Neural cell (in vitro differentiated cells): ENCODE results near the gene AMFR. TPM values are rescaled to one million over a fixed set of nuclear protein-coding genes. Genes with fewer than 3 reads are reported as not detected.

ENCODE experiments used
- H2AFZ ChIP-seq: fragments of 200-600, 300-800 bp; sonication (generic), shearing (Covaris generic); 2 replicates; pipeline ENCODE4 v1.6.0; 2014; ENCODE audit warnings: low read depth, mild to moderate bottlenecking, antibody characterized with exemption, low read length, moderate library complexity
- H3F3A ChIP-seq: fragments of 200-600 bp; shearing (Covaris generic); 2 replicates; pipeline ENCODE4 v1.6.1; 2016; ENCODE audit warnings: mild to moderate bottlenecking, moderate library complexity, mixed read lengths, antibody characterized with exemption, low read length; ENCODE audit not compliant: insufficient read depth, poor library complexity, severe bottlenecking
- H3K27ac ChIP-seq: fragments of 200-600, 300-800 bp; sonication (generic), shearing (Covaris generic); 2 replicates; pipeline ENCODE4 v1.5.1; 2014; ENCODE audit warnings: mild to moderate bottlenecking, low read length, moderate library complexity
- H3K27me3 ChIP-seq: fragments of 300-800, 200-600 bp; sonication (generic), shearing (Covaris generic); 2 replicates; pipeline ENCODE4 v1.6.0; 2014; ENCODE audit warnings: mild to moderate bottlenecking, low read depth, low read length, moderate library complexity; ENCODE audit not compliant: insufficient read depth
- H3K36me3 ChIP-seq: fragments of 300-800, 200-600 bp; sonication (generic), shearing (Covaris generic); 2 replicates; pipeline ENCODE4 v1.5.1; 2014; ENCODE audit warnings: mild to moderate bottlenecking, antibody characterized with exemption, low read length, moderate library complexity; ENCODE audit not compliant: insufficient read depth
- H3K4me2 ChIP-seq: fragments of 300-800, 200-600 bp; sonication (generic), shearing (Covaris generic); 2 replicates; pipeline ENCODE4 v1.6.0; 2014; ENCODE audit warnings: mild to moderate bottlenecking, low read length
- H3K4me3 ChIP-seq: fragments of 300-800, 200-600 bp; sonication (generic), shearing (Covaris generic); 2 replicates; pipeline ENCODE4 v1.5.1; 2014; ENCODE audit warnings: mild to moderate bottlenecking, low read length, moderate library complexity
- H3K79me2 ChIP-seq: fragments of 200-600 bp; shearing (Covaris generic); replicated peaks from 2 replicates; pipeline ENCODE4 v1.6.0; 2014; ENCODE audit warnings: mild to moderate bottlenecking, low read length, moderate library complexity; ENCODE audit not compliant: insufficient read depth
- H3K9ac ChIP-seq: fragments of 300-800, 200-600 bp; sonication (generic), shearing (Covaris generic); 2 replicates; pipeline ENCODE4 v1.6.1; 2016; ENCODE audit warnings: mild to moderate bottlenecking, low read length, mixed read lengths
- H3K9me2 ChIP-seq: fragments of 200-600 bp; shearing (Covaris generic); 2 replicates; pipeline ENCODE4 v1.6.1; 2016; ENCODE audit warnings: mild to moderate bottlenecking, low read length, mixed read lengths; ENCODE audit not compliant: insufficient read depth
- H3K9me3 ChIP-seq: fragments of 200-600, 300-800 bp; sonication (generic), shearing (Covaris generic); 2 replicates; pipeline ENCODE4 v1.6.1; 2016; ENCODE audit warnings: mild to moderate bottlenecking, mixed run types, low read length, moderate library complexity, mixed read lengths
- H4K20me1 ChIP-seq: fragments of 200-600 bp; shearing (Covaris generic); 2 replicates; pipeline ENCODE4 v1.6.1; 2016; ENCODE audit warnings: mild to moderate bottlenecking, mixed run types; ENCODE audit not compliant: insufficient read depth
- EP300 ChIP-seq: fragments of 450-650 bp; conservative IDR thresholded peaks from 2 replicates; pipeline ENCODE4 v1.6.1; 2014; ENCODE audit warnings: antibody characterized with exemption, mild to moderate bottlenecking, moderate library complexity; ENCODE audit not compliant: poor library complexity, severe bottlenecking
- EZH2 ChIP-seq: fragments of 200-600, 300-800 bp; shearing (Covaris generic), sonication (generic); IDR thresholded peaks from 2 replicates; pipeline ENCODE4 v1.6.1; 2014; ENCODE audit warnings: antibody characterized with exemption, low read length, borderline replicate concordance, mild to moderate bottlenecking; ENCODE audit not compliant: insufficient read depth, poor library complexity, severe bottlenecking
- MXI1 ChIP-seq: fragments of 450-650 bp; conservative IDR thresholded peaks from 2 replicates; pipeline ENCODE4 v1.6.1; 2014; ENCODE audit warnings: antibody characterized with exemption, mild to moderate bottlenecking; ENCODE audit not compliant: poor library complexity, severe bottlenecking
- POLR2AphosphoS5 ChIP-seq: IDR thresholded peaks from 2 replicates; pipeline ENCODE4 v1.6.1; 2012
- RAD21 ChIP-seq: fragments of 450-650 bp; conservative IDR thresholded peaks from 2 replicates; pipeline ENCODE4 v1.6.1; 2014; ENCODE audit warnings: antibody characterized with exemption, mild to moderate bottlenecking, moderate library complexity
- SMC3 ChIP-seq: fragments of 450-650 bp; conservative IDR thresholded peaks from 2 replicates; pipeline ENCODE4 v1.6.1; 2014; ENCODE audit warnings: antibody characterized with exemption, mild to moderate bottlenecking, moderate library complexity; ENCODE audit not compliant: poor library complexity
- TAF1 ChIP-seq: IDR thresholded peaks from 2 replicates; pipeline ENCODE4 v1.6.1; 2012; ENCODE audit warnings: low read depth
- polyA plus RNA-seq: library from polyadenylated mRNA; depleted of rRNA; stranded (reverse); fragments of >200 nt; gene quantifications from 2 replicates; pipeline ENCODE4 v1.2.3, GENCODE V29; 2014
- TF ChIP-seq, protein P1 (sequence below): IDR thresholded peaks from 2 replicates; pipeline ENCODE4 v1.6.1; 2012; ENCODE audit warnings: borderline replicate concordance
- TF ChIP-seq, protein P2 (sequence below): fragments of 450-650 bp; IDR thresholded peaks from 2 replicates; pipeline ENCODE4 v1.5.1; 2014; ENCODE audit warnings: antibody characterized with exemption, mild to moderate bottlenecking, moderate library complexity; ENCODE audit not compliant: poor library complexity, severe bottlenecking

The AMFR gene
- polyA plus RNA-seq, 1 donor from 2014 or later, result 101 TPM

DNA sequence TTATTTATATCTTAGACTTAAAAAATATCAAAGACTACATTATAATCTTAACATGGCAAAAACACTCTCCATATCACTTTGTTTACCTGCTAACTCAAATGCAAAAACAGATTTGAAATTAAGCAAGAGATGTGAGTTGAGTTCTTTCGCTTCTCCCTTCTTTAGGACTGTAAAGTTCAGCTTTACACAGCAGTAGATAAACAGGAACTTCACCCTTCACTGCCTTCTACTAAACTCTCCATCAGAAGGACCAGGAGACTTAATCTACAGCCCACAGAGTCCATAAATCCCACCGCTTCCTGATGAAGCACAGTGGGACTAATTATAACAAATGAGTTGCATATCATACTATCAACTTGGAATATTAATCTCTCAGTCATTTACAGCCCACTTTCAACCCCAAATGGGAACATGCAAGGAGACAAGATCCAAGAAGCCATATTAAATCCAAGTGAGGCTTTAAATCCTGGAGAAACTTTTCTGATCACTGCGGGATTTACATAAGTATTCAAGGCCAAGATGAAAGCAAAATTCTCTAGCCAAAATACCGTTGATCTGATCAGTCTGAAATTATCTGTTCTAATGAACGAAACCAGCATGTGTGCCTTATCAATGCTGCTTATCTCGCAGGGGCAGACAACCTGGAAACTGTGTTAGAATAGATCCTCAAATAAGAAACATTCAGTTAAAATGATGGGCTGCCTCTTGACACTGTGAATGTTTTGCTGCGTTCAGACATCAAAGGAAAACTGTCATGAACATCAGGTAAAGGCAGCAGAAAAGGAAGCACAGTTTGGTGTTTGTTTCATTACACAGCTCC is 1.6 kb downstream of the AMFR start:
- H3K9me2 ChIP-seq, result no peaks in the 10 kb centered on the region
- H3K9ac ChIP-seq, result peak overlapping the region; percentile 80
- TF ChIP-seq POLR2AphosphoS5 (no peak), TAF1 (no peak), EP300 (no peak), RAD21 (no peak), EZH2 (no peak), MXI1 (no peak), SMC3 (no peak)
- TF ChIP-seq, protein P1, sequence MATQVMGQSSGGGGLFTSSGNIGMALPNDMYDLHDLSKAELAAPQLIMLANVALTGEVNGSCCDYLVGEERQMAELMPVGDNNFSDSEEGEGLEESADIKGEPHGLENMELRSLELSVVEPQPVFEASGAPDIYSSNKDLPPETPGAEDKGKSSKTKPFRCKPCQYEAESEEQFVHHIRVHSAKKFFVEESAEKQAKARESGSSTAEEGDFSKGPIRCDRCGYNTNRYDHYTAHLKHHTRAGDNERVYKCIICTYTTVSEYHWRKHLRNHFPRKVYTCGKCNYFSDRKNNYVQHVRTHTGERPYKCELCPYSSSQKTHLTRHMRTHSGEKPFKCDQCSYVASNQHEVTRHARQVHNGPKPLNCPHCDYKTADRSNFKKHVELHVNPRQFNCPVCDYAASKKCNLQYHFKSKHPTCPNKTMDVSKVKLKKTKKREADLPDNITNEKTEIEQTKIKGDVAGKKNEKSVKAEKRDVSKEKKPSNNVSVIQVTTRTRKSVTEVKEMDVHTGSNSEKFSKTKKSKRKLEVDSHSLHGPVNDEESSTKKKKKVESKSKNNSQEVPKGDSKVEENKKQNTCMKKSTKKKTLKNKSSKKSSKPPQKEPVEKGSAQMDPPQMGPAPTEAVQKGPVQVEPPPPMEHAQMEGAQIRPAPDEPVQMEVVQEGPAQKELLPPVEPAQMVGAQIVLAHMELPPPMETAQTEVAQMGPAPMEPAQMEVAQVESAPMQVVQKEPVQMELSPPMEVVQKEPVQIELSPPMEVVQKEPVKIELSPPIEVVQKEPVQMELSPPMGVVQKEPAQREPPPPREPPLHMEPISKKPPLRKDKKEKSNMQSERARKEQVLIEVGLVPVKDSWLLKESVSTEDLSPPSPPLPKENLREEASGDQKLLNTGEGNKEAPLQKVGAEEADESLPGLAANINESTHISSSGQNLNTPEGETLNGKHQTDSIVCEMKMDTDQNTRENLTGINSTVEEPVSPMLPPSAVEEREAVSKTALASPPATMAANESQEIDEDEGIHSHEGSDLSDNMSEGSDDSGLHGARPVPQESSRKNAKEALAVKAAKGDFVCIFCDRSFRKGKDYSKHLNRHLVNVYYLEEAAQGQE, result no peak
- TF ChIP-seq, protein P2, sequence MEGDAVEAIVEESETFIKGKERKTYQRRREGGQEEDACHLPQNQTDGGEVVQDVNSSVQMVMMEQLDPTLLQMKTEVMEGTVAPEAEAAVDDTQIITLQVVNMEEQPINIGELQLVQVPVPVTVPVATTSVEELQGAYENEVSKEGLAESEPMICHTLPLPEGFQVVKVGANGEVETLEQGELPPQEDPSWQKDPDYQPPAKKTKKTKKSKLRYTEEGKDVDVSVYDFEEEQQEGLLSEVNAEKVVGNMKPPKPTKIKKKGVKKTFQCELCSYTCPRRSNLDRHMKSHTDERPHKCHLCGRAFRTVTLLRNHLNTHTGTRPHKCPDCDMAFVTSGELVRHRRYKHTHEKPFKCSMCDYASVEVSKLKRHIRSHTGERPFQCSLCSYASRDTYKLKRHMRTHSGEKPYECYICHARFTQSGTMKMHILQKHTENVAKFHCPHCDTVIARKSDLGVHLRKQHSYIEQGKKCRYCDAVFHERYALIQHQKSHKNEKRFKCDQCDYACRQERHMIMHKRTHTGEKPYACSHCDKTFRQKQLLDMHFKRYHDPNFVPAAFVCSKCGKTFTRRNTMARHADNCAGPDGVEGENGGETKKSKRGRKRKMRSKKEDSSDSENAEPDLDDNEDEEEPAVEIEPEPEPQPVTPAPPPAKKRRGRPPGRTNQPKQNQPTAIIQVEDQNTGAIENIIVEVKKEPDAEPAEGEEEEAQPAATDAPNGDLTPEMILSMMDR, result no peak
- H2AFZ ChIP-seq, result no peak overlapping the region
- no peaks in the 10 kb centered on the region for H3K27me3 ChIP-seq
- H3K4me2 ChIP-seq, result peak overlapping the region; percentile 64
- no peaks in the 10 kb centered on the region for H3K9me3 ChIP-seq
- H3F3A ChIP-seq, result no peaks in the 10 kb centered on the region
- H3K79me2 ChIP-seq, result peaks cover 36% of the 10 kb centered on the region
- no peaks in the 10 kb centered on the region for H3K36me3 ChIP-seq
- peak overlapping the region; percentile 67 for H3K4me3 ChIP-seq
- H4K20me1 ChIP-seq, result peaks cover 5% of the 10 kb centered on the region
- peak overlapping the region; percentile 33 for H3K27ac ChIP-seq

DNA sequence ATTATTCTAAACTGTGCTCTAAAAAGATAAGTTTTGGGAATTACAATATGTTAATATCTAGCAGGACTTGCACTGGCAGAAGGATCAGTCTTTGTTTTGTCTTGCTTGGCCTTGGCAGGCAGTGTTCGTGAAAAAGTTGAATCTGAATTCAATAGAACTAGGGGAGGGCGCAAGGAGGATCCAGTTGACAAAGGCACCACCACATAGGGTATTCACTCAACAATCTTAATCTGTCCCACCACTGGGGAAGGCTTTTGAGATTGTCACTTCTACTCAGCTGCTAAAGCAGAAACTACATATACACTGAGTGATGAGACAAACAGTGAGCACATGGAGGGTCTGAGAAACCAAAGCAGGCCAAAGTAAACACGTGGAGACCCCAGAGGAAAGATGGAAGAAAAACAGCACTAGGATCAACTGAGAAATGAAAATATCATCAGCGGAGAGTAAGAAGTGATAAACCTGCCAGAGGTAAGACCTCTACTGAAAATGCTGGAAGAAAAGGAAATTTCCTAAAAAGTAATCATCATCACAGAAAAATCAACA is 2.4 kb downstream of the AMFR start:
- Histone ChIP-seq H3K9ac (no peak overlapping the region), H4K20me1 (peaks cover 5% of the 10 kb centered on the region)
- TF ChIP-seq, protein P2, result no peak
- TF ChIP-seq, protein P1, result no peak
- no peak for TF ChIP-seq RAD21
- TF ChIP-seq MXI1, result no peak
- TF ChIP-seq EP300, result no peak
- TF ChIP-seq SMC3, result no peak
- no peak for TF ChIP-seq TAF1
- no peak for TF ChIP-seq EZH2
- no peak for TF ChIP-seq POLR2AphosphoS5

More for the DNA sequence above, 2.4 kb downstream of the AMFR start:
- Histone ChIP-seq H3K4me2 (no peak overlapping the region), H3K36me3 (no peaks in the 10 kb centered on the region), H2AFZ (no peak overlapping the region), H3K27ac (no peak overlapping the region), H3K9me3 (no peaks in the 10 kb centered on the region), H3K79me2 (peaks cover 36% of the 10 kb centered on the region), H3K27me3 (no peaks in the 10 kb centered on the region), H3F3A (no peaks in the 10 kb centered on the region), H3K4me3 (peak overlapping the region; percentile 67), H3K9me2 (no peaks in the 10 kb centered on the region)
